H1 (cell line): ENCODE results near the gene BAG1. TPM values are rescaled to one million over a fixed set of nuclear protein-coding genes. Genes with fewer than 3 reads are reported as not detected.

Experiments
- EP300 ChIP-seq, 2 experiments: IDR thresholded peaks; 1 replicate in 1 of 2; 2 replicates in 1 of 2; pipeline ENCODE4 v1.6.1; 2011 to 2012; ENCODE audit warnings: low read depth in 2 of 2, low read length in 2 of 2, mild to moderate bottlenecking in 2 of 2, borderline replicate concordance in 1 of 2, inconsistent platforms in 1 of 2, moderate library complexity in 1 of 2
- KDM4A ChIP-seq: IDR thresholded peaks from one replicate; pipeline ENCODE4 v1.7.1; 2012; ENCODE audit warnings: low read depth, mild to moderate bottlenecking, moderate library complexity, low read length, inconsistent platforms; ENCODE audit not compliant: severe bottlenecking
- RFX5 ChIP-seq: IDR thresholded peaks from 2 replicates; pipeline ENCODE4 v1.6.1; 2011; ENCODE audit warnings: low read depth, low read length, improper control_type of control experiment, borderline replicate concordance
- SP2 ChIP-seq: IDR thresholded peaks from 2 replicates; pipeline ENCODE4 v1.6.1; 2012; ENCODE audit warnings: mild to moderate bottlenecking, low read length, inconsistent platforms
- SRF ChIP-seq: IDR thresholded peaks from 2 replicates; pipeline ENCODE4 v1.6.1; 2011; ENCODE audit warnings: mild to moderate bottlenecking, low read depth, low read length, moderate library complexity
- polyA plus RNA-seq, 7 experiments: library from polyadenylated mRNA; depleted of rRNA in 3 of 7; stranded (reverse) in 5 of 7; unstranded in 2 of 7; fragments of >200 nt in 5 of 7; fragments of 200-250 nt in 2 of 7; gene quantifications; 1 replicate in 5 of 7; 2 replicates in 1 of 7; 4 replicates in 1 of 7; pipeline versions ENCODE4 v1.2.1 to v1.2.3, GENCODE V29; 2011 to 2013; ENCODE audit warnings: missing spikeins in 2 of 7, mixed read lengths in 2 of 7
- total RNA-seq: library from RNA; stranded (reverse); fragmentation: NEBNext Ultra II Directional; extraction: Animal tissue kit (Norgen Biotek cat#: 25700); gene quantifications from 2 replicates; pipeline ENCODE4 v1.2.1, GENCODE V29; 2021

BAG1 gene
- total and polyA plus RNA-seq, 2 of the 8 experiments (the other 6 are each of a cell fraction or from before 2014, with no cell fraction given): 14.7 to 59.8 TPM

- no peak for TF ChIP-seq EP300 (IDR thresholded peaks at IDR 0.05; ENCODE audit: borderline replicate concordance in 1 of 2, low read depth in 2 of 2, low read length in 2 of 2)
- no peak for TF ChIP-seq RFX5
- TF ChIP-seq KDM4A: no peak
- no peak for TF ChIP-seq SRF
- no peak for TF ChIP-seq SP2
Observed at GRCh38 chr9:33249087-33249658, 15.3 kb downstream of the BAG1 start (continued).
